Epithelial cell of proximal tubule (primary cell): ENCODE measurements around the gene R3HDM4. TPM values are rescaled to one million over a fixed set of nuclear protein-coding genes. Genes with fewer than 3 reads are reported as not detected.
A peak's percentile ranks its signal among the peaks of the same experiment; 100 is the strongest.

ENCODE experiments used
- DNase-seq: peaks from one replicate; pipeline ENCODE4 v3.0.0-alpha.2; 2011; ENCODE audit warnings: low read depth
- H3K4me3 ChIP-seq: 2 replicates; pipeline ENCODE4 v1.5.1; 2011; ENCODE audit warnings: low read depth, mild to moderate bottlenecking, low read length
- CTCF ChIP-seq: conservative IDR thresholded peaks from 2 replicates; pipeline ENCODE4 v1.5.1; 2012; ENCODE audit warnings: low read depth, mild to moderate bottlenecking, low read length
- total RNA-seq: library from RNA; depleted of rRNA; stranded (reverse); fragments of >200 nt; gene quantifications from 2 replicates; pipeline ENCODE4 v1.2.3, GENCODE V29; 2015

R3HDM4 gene
- total RNA-seq, 1 donor from 2014 or later: 49.8 TPM

- no peak for DNase-seq
- TF ChIP-seq CTCF: no peak
- no peak overlapping the region for H3K4me3 ChIP-seq
Measured at GRCh38 chr19:929203-929890, 16.3 kb upstream of the R3HDM4 start.

- H3K4me3 ChIP-seq: no peak overlapping the region
- TF ChIP-seq CTCF: no peak
- no peak for DNase-seq
Measured at GRCh38 chr19:928471-929202, 15.6 kb upstream of the R3HDM4 start.

- no peak for DNase-seq
- H3K4me3 ChIP-seq: no peak overlapping the region
- TF ChIP-seq CTCF: no peak
Measured at GRCh38 chr19:927780-928401, 14.9 kb upstream of the R3HDM4 start.

- no peak for DNase-seq
- TF ChIP-seq CTCF: no peak
Measured at GRCh38 chr19:927351-927779, 14.3 kb upstream of the R3HDM4 start.

GRCh38 chr19:926589-927350 lies 13.8 kb upstream of the R3HDM4 start:
- DNase-seq: no peak
- TF ChIP-seq CTCF: no peak
- peak overlapping the region; percentile 87 for H3K4me3 ChIP-seq

More at GRCh38 chr19:927351-927779, 14.3 kb upstream of the R3HDM4 start:
- H3K4me3 ChIP-seq: peak overlapping the region; percentile 87

- no peak for TF ChIP-seq CTCF
- no peak for DNase-seq
- peak overlapping the region; percentile 87 for H3K4me3 ChIP-seq
Measured at GRCh38 chr19:926323-926588, 13.2 kb upstream of the R3HDM4 start.
